Activated CD8-positive, alpha-beta memory T cell treated with anti-CD3 and anti-CD28 coated beads, Interleukin-2, amount 10 ng/mL, durations not matched to agents 7 days and 5 days (primary cell): Measurements from ENCODE around the gene CEP164. TPM values are rescaled to one million over a fixed set of nuclear protein-coding genes. Genes with fewer than 3 reads are reported as not detected.

Source experiments
- ATAC-seq: fragments of 150-1000 bp; cut with Tn5 transposase; one replicate; pipeline ENCODE4 v1.10.0; 2021; ENCODE audit warnings: moderate library complexity
- CTCF ChIA-PET: fragments of 350-600 bp; sonication (Branson Sonifier 250); formaldehyde crosslinking; loops from one replicate; lab custom pipeline; 2021; ENCODE audit warnings: antibody characterized with exemption; lab: Charles Lee
- DNase-seq: peaks from one replicate; pipeline ENCODE4 v3.0.0-alpha.2; 2020
- H3K27ac Mint-ChIP-seq: one replicate; pipeline ENCODE4 v1.8.0; 2021; ENCODE audit warnings: mild to moderate bottlenecking, mixed read lengths
- H3K27me3 Mint-ChIP-seq: one replicate; pipeline ENCODE4 v1.8.0; 2021; ENCODE audit warnings: mixed read lengths
- H3K36me3 Mint-ChIP-seq: one replicate; pipeline ENCODE4 v1.8.0; 2021; ENCODE audit warnings: mild to moderate bottlenecking, mixed read lengths
- H3K4me1 Mint-ChIP-seq: one replicate; pipeline ENCODE4 v1.8.0; 2021; ENCODE audit warnings: mixed read lengths
- H3K4me3 Mint-ChIP-seq: one replicate; pipeline ENCODE4 v1.8.0; 2021; ENCODE audit warnings: mild to moderate bottlenecking, moderate library complexity, mixed read lengths
- H3K9me3 Mint-ChIP-seq: one replicate; pipeline ENCODE4 v1.8.0; 2022; ENCODE audit warnings: low read depth, mixed read lengths
- total RNA-seq, 2 experiments: library from RNA; stranded (reverse); gene quantifications; one replicate each; pipeline ENCODE4 v1.2.3, GENCODE V29; 2021

CEP164 gene
- total RNA-seq, 2 experiments from 2014 or later: 36.0 to 38.6 TPM

DNA sequence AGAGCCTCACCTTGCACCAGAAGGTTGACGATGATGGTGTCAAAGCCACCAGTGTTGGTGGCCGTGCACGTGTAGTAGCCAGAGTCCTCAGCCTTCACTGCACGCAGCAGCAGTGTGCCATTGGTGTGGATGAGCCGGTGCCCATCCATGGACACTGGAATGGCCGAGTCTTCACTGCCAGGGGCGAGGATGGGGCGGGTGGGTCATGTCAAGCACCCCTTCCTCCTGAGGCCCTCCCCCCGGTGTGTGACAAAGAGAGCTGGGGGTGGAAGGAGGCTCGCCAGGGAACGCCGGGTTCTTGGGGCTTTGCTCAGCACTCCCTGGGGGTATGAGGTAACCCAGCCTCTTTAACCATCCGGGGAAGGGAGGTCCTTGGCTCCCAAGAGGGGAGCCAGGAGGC lies 111.6 kb downstream of the CEP164 start:
- Mint-ChIP-seq H3K4me1 (peaks cover 9% of the 10 kb centered on the region), H3K27me3 (peaks cover 17% of the 10 kb centered on the region), H3K4me3 (no peak overlapping the region), H3K36me3 (no peaks in the 10 kb centered on the region), H3K9me3 (no peaks in the 10 kb centered on the region), H3K27ac (no peak overlapping the region)
- CTCF ChIA-PET: no interaction called here
- no peak for DNase-seq
- ATAC-seq: no peak

DNA sequence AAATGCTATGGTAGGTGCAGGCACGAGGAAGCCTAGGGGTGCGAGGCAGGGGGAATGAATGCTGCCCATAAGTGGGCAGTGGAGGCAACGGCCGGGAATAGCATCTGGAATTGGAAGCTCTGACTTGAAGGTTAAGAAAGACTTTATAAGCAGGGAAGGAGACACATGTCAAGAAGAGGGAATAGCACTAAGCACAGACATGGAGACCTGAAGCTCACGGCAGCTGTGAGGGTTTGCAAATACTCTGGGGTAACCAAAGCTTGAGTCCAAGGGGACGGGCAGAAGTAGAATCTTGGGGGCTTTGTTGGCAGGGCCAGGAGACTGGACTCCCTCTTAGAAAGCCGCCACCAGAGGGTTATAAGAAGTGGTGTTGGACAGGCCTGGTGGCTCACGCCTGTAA lies 112.6 kb downstream of the CEP164 start:
- ATAC-seq (no peak), DNase-seq (no peak)
- H3K4me3 Mint-ChIP-seq: no peak overlapping the region
- H3K27ac Mint-ChIP-seq: no peak overlapping the region
- CTCF ChIA-PET: interaction anchor here (1.8 kb wide), 1 partner anchor 14 kb away, joined by 8 read pairs; no protein-coding TSS in a partner anchor
- peaks cover 17% of the 10 kb centered on the region for H3K27me3 Mint-ChIP-seq
- H3K36me3 Mint-ChIP-seq: no peaks in the 10 kb centered on the region
- H3K9me3 Mint-ChIP-seq: no peaks in the 10 kb centered on the region
- H3K4me1 Mint-ChIP-seq: peaks cover 7% of the 10 kb centered on the region

DNA sequence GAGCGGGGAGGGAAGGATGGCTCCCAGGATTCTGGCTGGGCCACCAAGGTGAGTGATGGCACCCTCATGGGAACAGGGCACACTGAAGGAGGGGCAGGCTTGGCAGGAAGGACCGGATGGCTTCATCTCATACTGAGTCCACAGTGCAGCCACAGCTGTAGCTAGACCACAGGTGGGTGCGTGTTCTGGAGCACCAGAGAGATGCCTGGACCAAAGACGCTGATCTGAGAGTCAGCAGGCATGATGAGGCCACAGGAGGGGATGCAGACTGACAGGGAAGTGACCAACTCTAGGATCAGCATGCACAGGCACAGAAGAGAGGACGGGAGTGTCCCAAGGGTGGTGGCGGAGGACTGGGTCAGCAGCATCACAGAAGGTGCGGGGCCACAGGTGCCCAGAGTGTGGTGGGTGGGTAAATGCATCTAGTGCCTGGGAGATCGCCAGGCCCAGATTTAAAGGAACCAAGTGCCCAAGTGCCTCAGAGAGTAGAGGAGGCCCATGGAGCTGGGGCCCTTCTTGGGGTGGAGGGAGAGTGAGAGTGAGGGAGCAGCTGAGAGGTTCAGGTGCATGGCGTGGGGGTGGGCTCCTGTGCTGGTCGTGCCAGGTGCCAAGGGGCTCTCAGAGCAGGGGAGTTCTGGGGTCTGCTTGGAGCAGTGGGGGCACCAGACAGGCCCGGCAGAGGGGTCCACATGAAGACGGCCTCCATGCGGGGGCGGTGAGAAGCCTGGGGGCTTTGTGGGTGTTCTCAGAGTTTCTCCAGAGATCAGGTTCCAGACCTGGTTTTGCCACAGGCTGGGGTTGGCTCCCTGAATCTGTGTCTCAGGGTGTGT lies 113.7 kb downstream of the CEP164 start:
- H3K4me3 Mint-ChIP-seq: no peak overlapping the region
- no peaks in the 10 kb centered on the region for H3K36me3 Mint-ChIP-seq
- CTCF ChIA-PET: interaction anchor here (1.8 kb wide), 1 partner anchor 15 kb away, joined by 8 read pairs; no protein-coding TSS in a partner anchor
- DNase-seq (no peak), ATAC-seq (no peak)
- peaks cover 1% of the 10 kb centered on the region for H3K4me1 Mint-ChIP-seq
- H3K27me3 Mint-ChIP-seq: peaks cover 17% of the 10 kb centered on the region
- no peak overlapping the region for H3K27ac Mint-ChIP-seq
- no peaks in the 10 kb centered on the region for H3K9me3 Mint-ChIP-seq

DNA sequence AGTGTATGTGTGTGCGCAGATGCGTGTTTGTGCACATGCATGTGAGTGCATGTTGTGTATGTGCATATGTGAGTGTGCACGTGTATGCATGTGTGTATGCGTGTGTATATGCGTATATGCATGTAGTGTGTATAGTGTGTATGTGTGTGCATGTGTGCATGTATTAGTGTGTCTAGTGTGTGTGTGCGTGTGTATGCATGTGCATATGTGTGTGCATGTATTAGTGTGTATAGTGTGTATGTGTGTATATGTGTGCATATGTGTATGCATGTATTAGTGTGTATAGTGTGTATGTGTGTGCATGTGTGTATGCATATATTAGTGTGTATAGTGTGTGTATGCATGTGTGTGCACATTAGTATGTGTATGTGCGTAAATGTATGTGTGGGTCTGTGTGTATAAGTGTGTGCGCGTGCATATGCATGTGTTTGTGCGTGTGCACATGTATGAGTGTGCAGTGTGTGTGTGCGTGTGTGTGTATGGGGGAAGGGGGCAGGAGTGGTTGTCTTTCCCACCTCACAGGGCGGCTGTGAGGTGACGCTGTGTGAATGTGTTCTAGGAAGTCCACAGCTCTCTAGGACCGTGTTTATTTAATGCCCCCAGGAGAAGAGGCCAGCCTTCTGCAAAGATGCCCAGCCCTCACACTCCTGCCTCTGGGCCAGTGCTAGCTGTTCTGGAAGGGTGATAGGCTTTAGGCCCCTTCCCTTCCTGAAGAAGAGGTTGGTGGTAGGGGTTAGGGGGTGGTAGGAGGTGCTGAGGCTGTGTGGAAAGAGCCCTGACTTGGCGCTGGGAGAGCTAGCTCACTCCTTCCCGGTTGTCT lies 114.6 kb downstream of the CEP164 start:
- Mint-ChIP-seq H3K4me3 (no peak overlapping the region), H3K4me1 (peaks cover 1% of the 10 kb centered on the region), H3K27me3 (peaks cover 16% of the 10 kb centered on the region), H3K9me3 (no peaks in the 10 kb centered on the region), H3K36me3 (no peaks in the 10 kb centered on the region), H3K27ac (no peak overlapping the region)
- CTCF ChIA-PET: interaction anchor here (0.7 to 1.5 kb wide), 3 partner anchors 179 to 375 kb away, joined by 3 to 4 read pairs (median 4); no protein-coding TSS in a partner anchor
- ATAC-seq (no peak), DNase-seq (no peak)

DNA sequence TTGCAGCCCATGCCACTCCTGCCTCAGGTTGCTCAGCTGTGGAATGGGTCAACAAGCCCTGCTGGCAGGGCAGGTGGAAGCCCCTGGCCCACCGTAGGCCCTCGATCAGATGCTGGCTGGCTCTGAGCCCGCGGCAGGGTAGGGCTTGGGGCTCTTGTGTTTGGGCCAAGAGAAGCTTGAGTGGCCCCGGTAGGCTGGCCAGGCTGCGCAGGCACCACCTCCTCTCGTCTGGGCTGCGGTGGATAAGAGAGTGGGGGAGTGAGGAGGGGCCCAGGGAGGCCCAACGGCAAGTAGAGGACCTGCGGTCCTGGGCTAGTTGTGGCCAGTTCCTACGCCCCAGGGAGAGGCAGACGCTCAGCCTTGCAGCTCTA lies 115.2 kb downstream of the CEP164 start:
- Mint-ChIP-seq H3K27ac (no peak overlapping the region), H3K36me3 (no peaks in the 10 kb centered on the region), H3K27me3 (peaks cover 16% of the 10 kb centered on the region), H3K9me3 (no peaks in the 10 kb centered on the region), H3K4me3 (no peak overlapping the region), H3K4me1 (peaks cover 1% of the 10 kb centered on the region)
- ATAC-seq: no peak
- CTCF ChIA-PET: interaction anchor here (0.7 to 1.5 kb wide), 4 partner anchors 17 to 375 kb away, joined by 3 to 4 read pairs (median 4); no protein-coding TSS in a partner anchor
- DNase-seq: no peak

DNA sequence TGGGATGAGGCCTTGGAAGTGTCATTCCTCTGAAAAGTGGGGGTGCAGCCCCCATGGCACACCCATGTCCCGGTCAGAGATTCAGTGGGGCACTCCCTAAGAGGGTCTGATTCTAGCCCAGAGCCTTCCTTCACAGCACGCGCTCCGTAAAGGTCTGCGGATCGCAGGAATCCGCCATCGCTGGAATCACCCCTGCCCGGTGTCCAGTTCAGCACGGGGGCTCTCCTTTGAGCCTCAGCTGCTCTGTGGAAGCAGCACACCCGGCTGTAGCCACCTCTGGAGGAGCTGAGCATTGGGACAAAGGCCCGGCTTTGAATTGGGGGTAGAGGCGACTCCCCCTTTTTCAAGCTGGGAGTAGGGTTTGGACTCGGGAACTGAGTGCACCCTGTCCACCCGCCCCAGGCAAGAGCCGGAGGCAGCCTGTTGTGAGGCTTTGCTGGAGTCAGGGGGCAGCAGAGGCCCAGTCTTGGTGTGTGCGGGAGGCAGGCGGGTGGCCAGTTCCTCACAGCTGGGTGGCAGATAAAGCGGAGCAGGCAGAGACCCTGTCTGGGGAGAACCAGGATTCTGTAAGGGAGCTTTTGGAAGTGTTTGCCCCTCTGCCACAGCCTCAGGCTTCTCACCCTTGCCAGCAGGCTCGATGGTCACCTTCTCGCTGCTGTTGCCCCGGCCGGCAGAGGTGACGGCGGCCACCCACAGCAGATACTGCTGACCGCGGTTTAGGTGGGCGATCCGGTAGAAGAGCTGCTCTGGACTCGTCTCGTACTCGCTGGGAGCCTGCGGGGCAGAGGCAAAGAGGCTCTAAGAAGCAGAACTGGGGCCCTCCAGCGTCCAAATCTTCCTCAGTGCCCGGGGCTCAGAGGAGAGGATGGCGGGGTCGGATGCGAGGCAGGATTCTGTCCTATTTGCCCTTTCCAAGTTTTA lies 115.9 kb downstream of the CEP164 start:
- peak; percentile 50 for ATAC-seq
- Mint-ChIP-seq H3K4me3 (no peak overlapping the region), H3K27ac (no peak overlapping the region), H3K9me3 (no peaks in the 10 kb centered on the region), H3K27me3 (peaks cover 16% of the 10 kb centered on the region), H3K36me3 (no peaks in the 10 kb centered on the region), H3K4me1 (no peaks in the 10 kb centered on the region)
- DNase-seq: no peak
- CTCF ChIA-PET: interaction anchor here (0.7 to 1.5 kb wide), 5 partner anchors 18 to 374 kb away, joined by 3 to 5 read pairs (median 4); no protein-coding TSS in a partner anchor

DNA sequence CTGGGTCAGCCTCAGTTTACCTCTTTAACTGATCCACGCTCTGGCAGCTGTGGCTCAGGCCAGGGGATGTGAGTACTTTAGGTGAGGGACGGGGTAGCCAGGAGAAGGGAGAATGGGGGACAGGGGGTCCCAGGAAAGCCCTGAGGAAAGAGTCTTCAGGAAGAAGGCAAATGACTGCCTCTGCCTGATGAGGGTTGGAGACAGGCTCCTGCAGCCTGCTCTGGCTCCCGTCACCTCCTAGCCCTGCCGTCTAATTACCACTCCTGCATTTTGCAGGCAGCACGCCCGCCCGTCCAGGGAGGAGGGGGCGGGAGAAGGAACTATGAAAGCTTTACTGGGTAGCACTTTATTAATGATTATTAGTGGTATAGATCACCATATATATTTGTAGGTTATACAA lies 116.6 kb downstream of the CEP164 start:
- no peaks in the 10 kb centered on the region for H3K9me3 Mint-ChIP-seq
- no peaks in the 10 kb centered on the region for H3K36me3 Mint-ChIP-seq
- ATAC-seq (no peak), DNase-seq (no peak)
- H3K27me3 Mint-ChIP-seq: peaks cover 16% of the 10 kb centered on the region
- CTCF ChIA-PET: interaction anchor here (1.2 to 1.5 kb wide), 3 partner anchors 19 to 373 kb away, joined by 4 to 5 read pairs (median 4); no protein-coding TSS in a partner anchor
- H3K4me1 Mint-ChIP-seq: no peaks in the 10 kb centered on the region
- H3K4me3 Mint-ChIP-seq: no peak overlapping the region
- no peak overlapping the region for H3K27ac Mint-ChIP-seq

DNA sequence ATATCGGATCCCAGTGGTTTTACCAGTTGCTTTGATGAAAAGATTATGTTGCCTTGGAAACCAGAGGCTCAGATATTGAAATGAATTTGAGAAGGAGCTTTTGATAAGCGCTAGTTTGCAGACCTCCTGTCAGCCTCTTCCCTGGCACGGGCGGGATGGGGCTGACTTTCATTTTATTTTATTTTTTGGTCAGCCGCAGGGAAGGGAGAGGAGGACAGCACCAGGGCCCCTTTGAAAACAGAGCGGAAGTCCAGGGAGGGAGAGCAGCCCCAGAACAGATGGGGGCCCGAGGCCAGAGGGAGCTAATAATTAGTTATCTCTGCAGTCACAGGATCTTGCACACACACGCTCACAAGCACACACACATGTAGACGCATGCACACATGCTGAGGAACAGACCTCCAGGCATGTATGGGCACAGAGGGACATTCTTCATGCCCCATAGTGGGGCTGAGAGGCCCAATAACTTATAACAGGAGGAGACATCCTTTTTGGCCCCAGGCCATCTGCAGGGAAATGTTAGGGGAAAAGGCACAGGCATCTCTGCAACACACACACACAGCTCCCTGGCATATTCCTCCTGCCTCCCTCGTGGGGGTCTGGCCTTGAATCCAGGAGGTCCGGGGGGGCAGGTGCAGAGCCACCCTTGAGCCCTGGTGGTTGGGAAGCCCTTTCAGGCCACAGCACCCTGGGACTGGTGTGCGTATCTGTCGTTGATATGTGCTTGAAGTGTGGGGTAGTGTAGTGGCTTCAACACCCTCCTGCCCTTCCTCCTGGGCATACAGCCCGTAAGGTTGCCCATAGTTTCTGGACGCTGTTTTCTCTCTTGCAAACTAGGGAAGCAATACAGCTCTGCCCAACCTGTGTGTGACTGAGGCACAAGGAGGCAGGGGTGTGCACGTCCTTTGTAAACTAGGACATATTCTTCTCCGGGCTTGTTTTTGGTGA lies 117.3 kb downstream of the CEP164 start:
- H3K4me3 Mint-ChIP-seq: no peak overlapping the region
- no peak overlapping the region for H3K27ac Mint-ChIP-seq
- CTCF ChIA-PET: interaction anchor here (1.2 kb wide), 1 partner anchor 177 kb away, joined by 5 read pairs; no protein-coding TSS in a partner anchor
- H3K27me3 Mint-ChIP-seq: peaks cover 16% of the 10 kb centered on the region
- H3K4me1 Mint-ChIP-seq: no peaks in the 10 kb centered on the region
- H3K9me3 Mint-ChIP-seq: no peaks in the 10 kb centered on the region
- H3K36me3 Mint-ChIP-seq: no peaks in the 10 kb centered on the region
- no peak for ATAC-seq
- no peak for DNase-seq

DNA sequence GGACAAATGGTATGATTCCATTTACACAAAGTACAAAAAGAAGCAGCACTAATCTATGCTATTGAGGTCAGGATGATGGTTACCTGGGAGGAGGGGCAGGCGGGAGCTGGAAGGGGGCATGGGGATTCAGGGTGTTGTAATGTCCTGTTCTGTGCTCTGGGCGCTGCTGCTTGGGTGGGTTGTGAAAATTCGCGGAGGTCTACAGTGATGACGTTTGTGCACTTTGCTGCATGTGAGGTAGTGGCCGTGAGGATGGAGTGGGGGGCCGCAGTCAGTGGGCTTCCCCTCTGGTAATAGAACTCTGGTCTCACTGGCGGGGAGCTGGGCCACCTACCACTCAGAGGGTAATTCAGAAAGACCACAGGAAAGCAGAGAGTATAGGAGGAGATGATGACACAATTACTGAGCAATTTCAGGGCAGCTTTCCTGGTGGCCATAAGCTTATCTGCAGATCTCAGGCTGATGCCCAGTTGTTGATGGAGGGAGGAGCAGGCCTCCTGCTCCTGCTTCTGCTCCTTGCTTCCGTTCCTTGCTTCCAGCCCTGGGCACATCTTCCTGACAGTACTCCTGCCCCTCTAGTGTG lies 121.5 kb downstream of the CEP164 start:
- ATAC-seq (no peak), DNase-seq (no peak)
- H3K9me3 Mint-ChIP-seq: peaks cover 4% of the 10 kb centered on the region
- H3K27ac Mint-ChIP-seq: no peak overlapping the region
- no peaks in the 10 kb centered on the region for H3K4me1 Mint-ChIP-seq
- CTCF ChIA-PET: interaction anchor here (0.5 to 1.8 kb wide), 2 partner anchors 9 to 23 kb away, joined by 3 to 5 read pairs; no protein-coding TSS in a partner anchor
- H3K4me3 Mint-ChIP-seq: no peak overlapping the region
- H3K27me3 Mint-ChIP-seq: peaks cover 7% of the 10 kb centered on the region
- peaks cover under 1% of the 10 kb centered on the region for H3K36me3 Mint-ChIP-seq

DNA sequence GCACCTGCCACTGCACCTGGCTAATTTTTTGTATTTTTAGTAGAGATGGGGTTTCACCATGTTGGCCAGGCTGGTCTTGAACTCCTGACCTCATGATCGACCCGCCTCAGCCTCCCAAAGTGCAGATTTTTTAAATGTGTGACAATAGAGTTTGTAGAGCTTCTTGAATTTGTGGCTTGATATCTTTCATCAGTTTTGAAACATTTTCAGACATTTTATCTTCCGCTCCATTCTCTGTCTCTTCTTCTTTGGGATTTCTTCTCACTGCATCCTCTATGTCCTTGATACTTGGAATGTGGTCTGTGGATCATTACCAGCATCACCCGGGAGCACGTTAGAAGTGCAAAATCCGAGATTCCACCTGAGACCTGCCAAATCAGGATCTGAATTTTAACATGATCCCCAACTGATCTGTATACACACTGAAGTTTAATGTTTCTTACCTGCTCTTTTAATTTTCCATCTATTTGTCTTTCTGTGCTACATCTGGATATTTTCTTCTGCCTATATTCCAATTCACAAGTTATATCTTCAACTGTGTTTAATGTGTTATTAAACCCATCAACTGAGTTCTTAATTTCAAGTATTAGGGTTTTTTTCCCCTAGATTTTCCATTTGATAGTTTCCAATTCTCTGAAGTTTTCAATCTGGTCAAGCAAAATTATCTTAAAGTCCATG lies 126.4 kb downstream of the CEP164 start:
- CTCF ChIA-PET: interaction anchor here (2.1 to 3.1 kb wide), 2 partner anchors 28 kb away, joined by 8 to 11 read pairs; no protein-coding TSS in a partner anchor
- Mint-ChIP-seq H3K9me3 (peaks cover 8% of the 10 kb centered on the region), H3K4me3 (no peak overlapping the region), H3K4me1 (peaks cover 15% of the 10 kb centered on the region), H3K27me3 (peaks cover 3% of the 10 kb centered on the region), H3K27ac (no peak overlapping the region), H3K36me3 (peaks cover 4% of the 10 kb centered on the region)
- ATAC-seq (no peak), DNase-seq (no peak)

DNA sequence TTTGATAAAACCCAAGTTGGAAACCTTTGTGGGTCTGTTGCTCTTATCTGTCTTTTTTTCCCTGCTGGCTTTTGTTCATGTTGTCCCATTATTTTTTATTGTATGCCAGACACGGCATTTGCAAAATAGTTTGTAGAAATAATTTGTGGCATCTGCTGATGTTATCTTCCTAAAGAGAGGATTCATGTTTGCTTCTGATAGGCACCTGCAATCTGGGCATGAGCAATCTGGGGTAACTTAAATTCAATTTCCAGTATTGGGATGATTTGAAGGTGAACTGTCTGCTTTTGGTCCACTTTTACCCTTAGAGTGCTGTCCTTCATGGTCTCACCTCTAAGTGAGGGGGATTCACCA lies 126.9 kb downstream of the CEP164 start:
- H3K36me3 Mint-ChIP-seq: peaks cover 4% of the 10 kb centered on the region
- H3K4me3 Mint-ChIP-seq: no peak overlapping the region
- H3K4me1 Mint-ChIP-seq: peaks cover 15% of the 10 kb centered on the region
- DNase-seq (no peak), ATAC-seq (no peak)
- peaks cover 3% of the 10 kb centered on the region for H3K27me3 Mint-ChIP-seq
- H3K9me3 Mint-ChIP-seq: peaks cover 8% of the 10 kb centered on the region
- CTCF ChIA-PET: interaction anchor here (2.1 kb wide), 1 partner anchor 28 kb away, joined by 11 read pairs; no protein-coding TSS in a partner anchor
- no peak overlapping the region for H3K27ac Mint-ChIP-seq
